GM19397 (cell line): ENCODE data around the gene STUM.
A peak's percentile ranks its signal among the peaks of the same experiment; 100 is the strongest.

Experiments
- ATAC-seq: cut with Tn5 transposase; IDR thresholded peaks from one replicate; pipeline ENCODE4 v1.9.1; 2021; ENCODE audit warnings: mild to moderate bottlenecking, moderate library complexity; ENCODE audit not compliant: unreplicated experiment

STUM gene

DNA sequence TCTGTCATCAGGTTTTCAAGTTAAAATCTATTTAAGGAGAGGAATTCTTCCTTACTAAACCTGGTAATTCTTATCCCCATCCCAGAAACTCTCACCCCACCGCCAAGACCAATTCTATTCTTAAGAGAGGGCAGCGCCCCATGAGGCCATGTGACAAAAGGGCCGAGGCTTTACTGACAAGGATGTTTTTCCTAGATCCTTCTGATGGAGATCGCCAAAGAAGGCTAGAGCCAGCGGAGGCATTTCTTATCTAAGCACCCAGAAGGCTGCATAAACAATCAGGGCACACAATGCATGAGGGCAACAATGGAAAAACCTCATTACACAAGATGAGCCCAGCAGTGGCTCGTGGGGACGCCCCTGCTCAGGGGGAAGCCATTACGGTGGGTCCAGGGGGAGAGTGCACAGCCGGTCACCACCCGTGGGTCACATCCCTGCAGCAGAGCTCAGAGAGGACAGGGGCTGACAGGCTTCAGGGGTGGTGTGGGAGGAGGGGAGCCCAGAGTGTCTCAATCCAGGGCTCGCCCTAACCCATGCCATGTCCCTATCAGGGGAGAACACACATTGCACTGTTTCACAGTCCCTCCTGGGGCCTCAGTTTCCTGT, 101.8 kb downstream of the STUM start:
- ATAC-seq = no peak

DNA sequence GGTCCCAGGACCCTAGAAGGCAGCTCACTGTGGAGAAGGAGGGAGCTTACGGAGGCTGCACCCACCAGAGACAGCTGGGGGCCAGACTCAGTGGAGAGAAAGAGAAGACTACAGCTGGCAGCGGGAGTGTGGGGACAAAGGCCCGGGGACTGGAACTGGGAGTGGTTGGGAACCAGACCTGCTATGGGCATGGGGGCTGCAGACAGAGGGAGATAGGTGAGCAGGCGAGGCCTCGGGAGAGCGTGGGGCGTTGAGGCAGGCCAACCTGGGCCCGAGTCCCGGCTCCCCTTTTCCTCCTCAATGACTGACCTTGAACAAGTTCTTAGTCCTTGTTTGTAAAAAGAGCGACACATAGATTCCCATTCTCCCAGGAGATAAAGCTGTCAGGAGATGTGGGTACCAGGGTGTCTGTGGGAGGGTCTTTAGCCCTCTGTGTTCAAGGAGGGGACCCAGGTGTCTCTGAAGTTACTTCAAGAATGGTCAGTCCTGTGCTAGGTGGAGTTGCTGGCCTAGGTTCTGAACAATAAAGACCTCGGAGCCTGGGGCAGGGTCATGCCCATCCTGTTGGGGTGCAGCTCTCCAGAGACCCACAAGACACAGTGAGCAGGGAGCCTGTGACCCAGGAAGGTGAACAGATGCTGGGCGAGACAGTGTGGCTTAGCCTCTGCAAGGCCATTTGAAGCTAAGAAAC, 102.6 kb downstream of the STUM start:
- ATAC-seq = no peak

DNA sequence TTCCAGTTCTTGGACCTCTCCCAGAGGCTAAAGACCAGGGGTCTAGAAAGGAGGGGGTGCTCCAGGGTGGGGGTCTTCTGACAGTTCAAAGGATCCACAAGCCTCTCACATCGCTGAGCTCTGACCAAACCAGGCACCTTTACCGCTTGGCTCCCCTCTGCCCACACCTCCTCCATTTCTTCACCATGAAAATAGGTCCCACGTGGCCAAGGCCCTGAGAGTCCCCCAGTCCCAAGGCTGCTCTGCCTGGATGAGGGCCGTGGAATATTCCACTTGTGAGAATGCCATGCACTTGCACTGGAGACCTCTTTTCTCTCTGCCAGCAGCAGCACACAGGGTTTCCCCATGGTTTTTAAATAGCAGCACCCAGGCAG, 103.2 kb downstream of the STUM start:
- no peak for ATAC-seq

DNA sequence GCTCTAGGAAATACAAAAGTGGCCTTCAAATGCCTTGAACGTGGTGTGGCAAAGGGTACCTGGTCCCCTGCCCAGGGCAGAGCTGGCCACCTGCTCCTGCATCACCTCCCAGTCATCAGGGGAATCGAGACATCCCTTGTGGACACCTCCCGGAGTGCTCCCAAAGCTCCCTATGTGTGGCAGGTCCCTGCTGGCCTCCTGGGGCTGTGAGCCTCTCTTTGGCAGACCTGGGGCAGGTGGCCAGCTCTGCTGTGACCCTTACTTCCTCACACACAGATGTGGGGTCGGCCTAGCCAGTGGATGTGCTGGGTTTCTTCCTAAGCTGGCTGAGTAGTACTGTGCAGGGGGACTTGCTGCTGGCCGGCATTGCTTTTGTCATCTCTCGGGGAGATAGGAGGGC, 104.0 kb downstream of the STUM start:
- ATAC-seq = no peak

DNA sequence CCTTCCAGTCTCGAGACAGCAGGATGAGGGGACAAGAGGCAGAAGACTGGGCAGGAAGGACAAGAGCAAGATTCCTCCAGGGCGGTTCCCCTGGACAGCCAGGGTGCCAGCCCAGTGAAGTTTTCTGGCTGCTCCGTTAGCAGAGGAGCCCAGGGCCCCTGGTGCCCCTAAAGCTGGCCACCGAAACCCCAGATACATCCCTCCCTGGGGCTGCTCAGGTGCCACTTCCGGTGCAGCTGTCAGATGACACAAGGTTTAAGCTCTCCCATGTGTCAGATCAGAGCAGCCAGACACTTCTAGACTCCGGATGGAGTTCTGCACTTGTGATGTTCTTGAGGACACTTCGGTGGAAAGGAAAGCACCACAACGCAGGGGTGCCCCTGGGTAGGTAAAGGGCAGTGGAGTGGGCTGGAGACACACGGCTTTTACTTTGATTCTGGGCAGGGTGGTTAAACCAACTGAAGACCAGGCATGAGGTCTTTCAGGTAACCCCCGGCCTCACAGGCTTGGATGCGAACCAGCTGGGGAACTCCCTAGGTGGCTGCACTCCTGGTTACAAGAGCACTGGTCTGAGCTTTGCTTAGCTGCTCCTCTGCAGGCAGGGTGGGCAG, 104.9 kb downstream of the STUM start:
- peak; percentile 72 for ATAC-seq

DNA sequence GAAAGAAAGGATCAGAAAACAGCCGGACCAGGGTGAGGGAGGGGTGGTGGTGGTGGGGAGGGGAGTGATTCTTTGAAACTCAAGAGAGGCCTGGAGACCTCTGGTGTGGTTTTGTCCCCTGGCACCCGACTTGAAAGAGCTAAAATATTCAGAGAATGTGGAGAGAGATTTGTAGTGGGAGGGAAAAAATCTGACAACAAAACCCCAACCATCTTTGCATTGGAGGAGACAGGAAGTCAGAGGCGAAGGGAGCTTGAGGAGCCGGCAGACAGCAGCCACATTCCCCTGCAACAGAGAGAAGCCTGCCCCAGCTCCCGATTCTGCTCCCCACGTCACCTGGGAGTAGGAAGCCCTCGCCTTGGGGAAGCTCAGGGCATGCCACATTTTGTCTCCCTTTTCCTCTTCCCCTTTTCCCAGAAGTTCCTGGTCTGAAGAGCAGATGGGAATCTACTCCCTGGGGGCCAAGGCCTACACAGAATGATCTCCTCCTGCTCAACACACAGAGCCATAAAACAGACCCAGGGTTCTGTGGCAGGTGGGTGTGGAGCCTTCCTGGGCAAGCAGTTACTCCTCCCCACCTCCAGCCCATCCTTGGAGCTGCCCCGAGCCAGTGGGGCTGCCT, 105.6 kb downstream of the STUM start:
- no peak for ATAC-seq

DNA sequence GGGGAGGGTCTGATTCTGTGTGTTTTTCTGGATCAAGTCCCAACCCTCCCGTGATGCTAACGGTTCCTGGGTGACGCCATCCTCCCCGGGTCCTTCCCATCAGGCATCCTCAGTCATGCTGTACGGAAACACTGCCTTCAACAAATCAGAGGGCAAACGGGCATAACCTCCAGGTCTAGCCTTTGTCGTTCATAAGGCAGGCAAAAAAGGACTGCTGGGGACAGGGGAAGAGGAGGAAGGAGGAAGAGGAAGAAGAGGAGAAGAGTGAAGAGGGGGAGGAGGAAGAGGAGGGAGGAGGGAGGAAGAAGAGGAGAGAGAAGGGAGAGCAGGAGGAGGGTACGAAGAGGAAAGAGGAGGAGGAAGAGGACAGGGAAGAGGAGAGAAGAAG, 106.1 kb downstream of the STUM start:
- ATAC-seq = no peak

DNA sequence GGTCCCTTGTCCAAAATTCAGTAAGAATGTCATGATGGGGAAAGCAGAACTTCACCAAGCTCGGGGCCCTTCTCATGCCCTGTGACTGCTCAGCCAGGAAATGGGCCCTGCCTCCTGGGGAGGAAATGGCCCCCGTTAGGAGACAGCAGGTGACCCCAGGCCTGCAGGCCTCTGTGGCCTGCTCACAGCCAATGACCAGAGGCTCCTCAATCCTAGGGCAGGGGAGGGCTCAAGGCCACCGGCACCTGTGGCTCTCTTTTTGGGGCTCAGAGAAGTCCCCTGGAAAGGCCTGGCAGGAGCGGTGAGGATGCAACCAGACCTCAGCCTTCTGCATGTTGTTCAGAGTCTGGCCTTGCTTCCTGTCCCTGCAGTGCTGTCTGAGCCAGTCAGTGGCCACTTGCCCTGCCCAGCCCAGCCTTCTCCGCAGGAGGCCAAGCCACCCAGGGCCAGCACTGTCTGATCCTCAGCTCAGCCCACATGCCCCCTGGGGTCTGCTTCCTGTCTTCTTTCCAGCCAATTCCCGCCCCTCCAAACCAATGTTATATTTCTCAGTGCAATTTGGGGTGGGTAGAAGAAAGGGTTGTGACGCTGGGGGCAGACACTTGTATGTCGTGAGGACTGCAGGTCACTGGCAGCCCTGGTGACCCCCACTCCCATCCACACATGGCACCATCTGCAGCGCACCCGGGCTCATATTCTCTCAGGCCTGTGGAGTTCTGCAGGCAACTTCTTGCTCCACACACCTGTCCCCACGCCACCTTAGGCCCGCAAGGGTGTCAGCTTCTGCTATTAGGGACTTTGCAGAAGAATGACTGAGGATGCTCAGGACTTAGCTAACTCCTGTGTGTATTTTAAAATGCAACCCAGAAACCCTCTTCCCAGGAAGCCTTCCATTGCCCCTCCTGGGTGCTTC, 106.9 kb downstream of the STUM start:
- no peak for ATAC-seq

DNA sequence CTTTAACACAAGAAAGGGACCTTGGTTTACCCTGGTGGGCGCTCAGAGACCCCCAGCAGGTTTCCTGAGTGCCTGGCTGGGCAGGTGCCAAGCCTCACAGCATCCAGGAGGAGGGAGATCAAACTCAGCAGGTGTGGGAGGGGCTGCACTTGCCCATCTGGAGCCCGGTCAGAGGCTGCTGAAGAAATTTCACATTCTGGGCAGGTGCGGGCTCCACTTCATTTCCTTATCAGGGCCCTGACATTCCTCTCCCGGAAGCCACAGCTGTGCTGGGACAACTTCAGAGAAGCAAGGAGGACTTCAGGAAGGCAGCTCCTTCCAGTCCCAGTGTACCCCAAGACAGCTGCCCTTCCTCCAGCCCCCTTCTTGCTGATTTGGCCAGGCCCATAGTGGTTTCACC, 107.6 kb downstream of the STUM start:
- ATAC-seq = no peak

DNA sequence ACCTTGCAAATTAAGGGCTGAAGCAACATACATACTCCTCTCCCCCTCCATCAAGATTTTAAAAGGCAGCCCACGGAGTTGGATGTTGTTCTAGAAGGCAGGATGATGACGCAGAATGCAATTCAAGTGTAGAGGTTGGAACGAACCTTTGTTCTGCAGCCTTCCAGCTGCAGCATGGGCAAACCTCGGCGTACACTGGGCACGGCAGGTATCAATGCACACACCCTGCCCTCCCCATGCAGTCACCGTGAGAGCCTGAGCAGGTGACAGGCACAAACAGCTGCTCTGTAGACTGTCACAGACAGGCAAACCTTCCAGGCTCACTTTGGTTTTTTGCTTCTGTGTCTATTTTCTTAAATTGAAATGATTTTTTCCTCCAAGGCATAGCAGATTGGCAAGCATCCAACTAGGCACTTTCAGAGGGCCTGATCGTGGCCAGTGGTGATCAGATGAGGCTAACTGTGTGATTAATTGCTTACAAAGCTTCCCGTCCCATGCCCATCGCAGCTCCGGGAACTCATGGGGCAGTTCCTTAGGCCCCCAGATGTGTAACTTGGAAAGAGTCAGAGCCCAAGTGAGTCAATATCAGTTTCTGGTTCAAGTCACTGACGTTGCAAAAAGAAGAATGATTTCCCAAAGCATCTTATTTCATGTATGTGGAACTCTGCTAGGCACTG, 108.2 kb downstream of the STUM start:
- no peak for ATAC-seq

DNA sequence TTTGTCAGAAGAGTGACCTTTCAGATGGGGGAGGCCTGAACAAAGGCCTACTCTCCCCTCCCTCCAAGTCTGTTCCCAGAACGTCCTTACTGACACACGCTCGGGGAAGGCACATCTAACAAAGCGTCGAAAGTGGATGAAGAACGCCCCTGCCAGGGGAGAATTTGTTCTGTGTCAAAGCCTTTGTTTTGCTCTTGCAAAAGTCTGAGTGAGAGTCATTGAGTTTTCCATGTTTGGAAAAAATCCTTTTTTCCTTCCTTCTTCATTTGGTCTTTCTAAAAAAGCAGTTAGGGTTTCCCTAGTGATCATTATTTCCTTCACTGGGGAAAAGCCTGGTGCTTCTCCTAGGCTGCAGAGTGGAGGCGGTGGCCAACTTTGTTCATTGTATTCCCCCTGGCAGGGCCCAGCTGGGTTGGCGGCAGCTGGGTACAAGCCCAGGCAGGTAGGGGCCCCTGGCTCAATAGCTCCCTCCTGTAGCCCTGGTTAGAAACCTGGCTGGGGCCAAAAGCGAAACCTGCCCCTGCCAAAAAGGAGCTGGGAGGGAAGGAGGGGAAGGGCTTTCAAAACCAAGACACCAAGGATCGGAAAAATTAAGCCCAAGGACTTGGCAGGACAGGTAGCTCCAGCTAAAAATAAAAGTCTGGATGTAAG, 109.5 kb downstream of the STUM start:
- no peak for ATAC-seq

DNA sequence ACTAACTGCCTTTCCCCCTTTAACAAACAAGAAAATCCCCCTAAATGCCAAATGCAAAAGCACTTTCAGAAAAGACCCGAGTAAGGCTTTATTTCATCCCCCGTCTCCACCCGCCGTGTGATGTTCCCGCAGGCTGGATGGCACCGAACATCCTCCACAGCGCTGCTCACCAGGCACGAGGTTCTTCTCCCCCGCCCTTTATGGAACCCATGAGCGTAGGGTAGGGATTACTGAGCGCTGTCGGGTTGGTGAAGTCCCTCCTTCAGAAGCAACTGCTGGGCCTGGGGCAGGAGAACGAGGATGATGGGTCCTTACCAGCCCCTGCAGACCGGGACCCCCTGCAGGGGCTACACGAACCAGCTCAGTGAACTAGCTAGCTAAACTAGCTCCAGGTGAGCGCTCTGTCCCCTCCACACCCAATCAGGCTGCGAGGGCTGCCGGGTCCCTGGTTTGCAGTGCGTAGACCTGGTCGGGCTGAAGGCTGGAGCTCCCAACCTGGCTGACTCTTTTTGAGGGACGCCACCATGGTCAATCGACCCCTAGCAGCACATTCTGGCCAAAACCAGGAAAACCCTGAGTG, 110.1 kb downstream of the STUM start:
- ATAC-seq = no peak
